Gastrocnemius medialis (tissue), 4 donors: ENCODE data around the gene GJB1. TPM values are rescaled to one million over a fixed set of nuclear protein-coding genes. Genes with fewer than 3 reads are reported as not detected.

Experiments used
- ATAC-seq, 2 donors: fragments of 150-250 bp; one replicate each; pipeline ENCODE4 v1.9.1; 2016
- DNase-seq, 2 donors: peaks; one replicate each; pipeline ENCODE4 v3.0.0-alpha.2; 2019
- H3K27ac ChIP-seq, 4 donors: fragments of 200-600 bp; sonication (generic); 1 replicate in 1 of 4; 2 replicates in 3 of 4; pipeline ENCODE4 v1.5.1; 2016 to 2018; ENCODE audit warnings: mild to moderate bottlenecking in 2 of 4, moderate library complexity in 1 of 4
- H3K27me3 ChIP-seq, 3 donors: fragments of 200-600 bp; sonication (generic) in 2 of 3; 1 replicate in 1 of 3; 2 replicates in 2 of 3; pipeline versions ENCODE4 v1.5.1 to v1.6.0; 2016 to 2019; ENCODE audit warnings: mild to moderate bottlenecking in 1 of 3, moderate library complexity in 1 of 3
- H3K36me3 ChIP-seq, 2 donors: fragments of 200-600 bp; sonication (generic) in 1 of 2; one replicate each; pipeline ENCODE4 v1.5.1; 2017 to 2018
- H3K4me1 ChIP-seq, 2 donors: fragments of 200-600 bp; sonication (generic) in 1 of 2; one replicate each; pipeline ENCODE4 v1.5.1; 2016 to 2017; ENCODE audit warnings: mild to moderate bottlenecking in 2 of 2
- H3K4me3 ChIP-seq, 4 donors: fragments of 200-600 bp; sonication (generic) in 3 of 4; 1 replicate in 1 of 4; 2 replicates in 3 of 4; pipeline ENCODE4 v1.5.1; 2016 to 2019; ENCODE audit warnings: mild to moderate bottlenecking in 2 of 4
- H3K9me3 ChIP-seq, 3 donors: fragments of 200-600 bp; sonication (generic) in 2 of 3; 1 replicate in 1 of 3; 2 replicates in 2 of 3; pipeline ENCODE4 v1.5.1; 2016 to 2019
- CTCF ChIP-seq, 5 experiments: fragments of 450-650 bp in 3 of 5; fragments of 200-600 bp in 2 of 5; sonication (generic) in 2 of 5; IDR thresholded peaks in 4 of 5; conservative IDR thresholded peaks in 1 of 5; 1 replicate in 4 of 5; 2 replicates in 1 of 5; pipeline ENCODE4 v1.5.1; 2016 to 2019; ENCODE audit warnings: antibody characterized with exemption in 5 of 5, mild to moderate bottlenecking in 3 of 5, moderate library complexity in 3 of 5
- POLR2A ChIP-seq, 2 donors: fragments of 450-650 bp; IDR thresholded peaks; one replicate each; pipeline ENCODE4 v1.6.1; 2017; ENCODE audit warnings: antibody characterized with exemption in 2 of 2, mild to moderate bottlenecking in 2 of 2, moderate library complexity in 2 of 2
- in situ Hi-C, 4 donors: fragments of 200-750 bp; cut with MboI; loops; one replicate each; pipeline versions ENCODE4 v1.15.0 to v1.8.0; 2017; ENCODE audit warnings: low sequenced_read_pairs in 4 of 4
- intact Hi-C: fragments of 100-400 bp; cut with DNase I; formaldehyde crosslinking; loops from one replicate; pipeline ENCODE4 v1.15.1; 2023; ENCODE audit warnings: low total_unique reads
- total RNA-seq, 4 donors: library from RNA; depleted of rRNA; stranded (reverse); fragments of >200 nt; gene quantifications; one replicate each; pipeline versions ENCODE4 v1.1.0 to v1.2.3, GENCODE V29; 2016

Gene GJB1
- total RNA-seq, 4 donors from 2014 or later = 0.24 to 0.80 TPM; not detected in 2

GRCh38 chrX:71244359-71245128 lies 21.5 kb downstream of the GJB1 start:
- TF ChIP-seq CTCF (IDR thresholded peaks at IDR 0.05 in 4 of 5, conservative IDR thresholded peaks at IDR 0.05 in 1 of 5) (no peak), POLR2A (IDR thresholded peaks at IDR 0.05) (no peak)
- Histone ChIP-seq H3K27me3 (no peaks in the 10 kb centered on the region), H3K27ac (no peak overlapping the region), H3K9me3 (no peaks in the 10 kb centered on the region), H3K36me3 (peaks cover 0 to 37% of the 10 kb centered on the region in 2 donors), H3K4me3 (no peak overlapping the region), H3K4me1 (no peaks in the 10 kb centered on the region)
- ATAC-seq (no peak), DNase-seq (no peak)
- intact Hi-C loops = no loop called here
- in situ Hi-C loops = no loop called here

GRCh38 chrX:71245159-71245558 lies 22.1 kb downstream of the GJB1 start:
- in situ Hi-C loops (no loop called here), intact Hi-C loops (no loop called here)
- Histone ChIP-seq H3K4me1 (no peaks in the 10 kb centered on the region), H3K27me3 (no peaks in the 10 kb centered on the region), H3K27ac (no peak overlapping the region), H3K9me3 (no peaks in the 10 kb centered on the region), H3K4me3 (no peak overlapping the region), H3K36me3 (peaks cover 0 to 37% of the 10 kb centered on the region in 2 donors)
- ATAC-seq (no peak), DNase-seq (no peak)
- TF ChIP-seq CTCF (IDR thresholded peaks at IDR 0.05 in 4 of 5, conservative IDR thresholded peaks at IDR 0.05 in 1 of 5) (no peak), POLR2A (IDR thresholded peaks at IDR 0.05) (no peak)

- Histone ChIP-seq H3K4me1 (peaks cover 0 to 8% of the 10 kb centered on the region in 2 donors), H3K4me3 (no peak overlapping the region), H3K36me3 (peaks cover 0 to 12% of the 10 kb centered on the region in 2 donors), H3K27me3 (no peaks in the 10 kb centered on the region), H3K27ac (no peak overlapping the region), H3K9me3 (no peaks in the 10 kb centered on the region)
- DNase-seq (no peak), ATAC-seq (no peak)
- TF ChIP-seq POLR2A (IDR thresholded peaks at IDR 0.05) (no peak), CTCF (IDR thresholded peaks at IDR 0.05 in 4 of 5, conservative IDR thresholded peaks at IDR 0.05 in 1 of 5) (no peak)
- intact Hi-C loops (loop anchor here (5.0 kb wide), 2 partner anchors 69 to 184 kb away; partner anchors contain the start of gene SNX12), in situ Hi-C loops (loop anchor here in 2 of 4 donors (25.0 kb wide), 1 partner anchor 111 kb away; the partner anchor contains the start of gene TAF1 (in 2 of the 2))
These were observed 27.8 kb downstream of the GJB1 start for GRCh38 chrX:71250841-71251240.

- ATAC-seq (no peak), DNase-seq (no peak)
- H3K27ac ChIP-seq = no peak overlapping the region
- H3K4me3 ChIP-seq = no peak overlapping the region
- intact Hi-C loops (loop anchor here (5.0 kb wide), 2 partner anchors 69 to 184 kb away; partner anchors contain the start of gene SNX12), in situ Hi-C loops (loop anchor here in 2 of 4 donors (25.0 kb wide), 1 partner anchor 111 kb away; the partner anchor contains the start of gene TAF1 (in 2 of the 2))
- TF ChIP-seq CTCF (IDR thresholded peaks at IDR 0.05 in 4 of 5, conservative IDR thresholded peaks at IDR 0.05 in 1 of 5) = no peak
- no peak for TF ChIP-seq POLR2A (IDR thresholded peaks at IDR 0.05)
- H3K4me1 ChIP-seq = peaks cover 0 to 8% of the 10 kb centered on the region in 2 donors
- no peaks in the 10 kb centered on the region for H3K27me3 ChIP-seq
- peaks cover 0 to 10% of the 10 kb centered on the region in 2 donors for H3K36me3 ChIP-seq
- no peaks in the 10 kb centered on the region for H3K9me3 ChIP-seq
These were observed 28.5 kb downstream of the GJB1 start for GRCh38 chrX:71251466-71251973.
